Effector memory CD8-positive, alpha-beta T cell (primary cell): ENCODE results near the gene SETD3.

ENCODE experiments used
- ATAC-seq: fragments of 150-1000 bp; cut with Tn5 transposase; replicated peaks from 2 replicates; pipeline ENCODE4 v1.10.0; 2021; ENCODE audit warnings: mild to moderate bottlenecking, moderate library complexity
- DNase-seq, 3 experiments: peaks; one replicate each; pipeline ENCODE4 v3.0.0; 2021
- H3K27ac Mint-ChIP-seq, 2 donors: one replicate each; pipeline ENCODE4 v1.8.0; 2022; ENCODE audit warnings: mild to moderate bottlenecking in 2 of 2, mixed read lengths in 2 of 2, moderate library complexity in 2 of 2
- H3K27me3 Mint-ChIP-seq, 2 donors: one replicate each; pipeline ENCODE4 v1.8.0; 2022; ENCODE audit warnings: mixed read lengths in 2 of 2
- H3K36me3 Mint-ChIP-seq: one replicate; pipeline ENCODE4 v1.8.0; 2022; ENCODE audit warnings: mild to moderate bottlenecking, moderate library complexity, mixed read lengths; ENCODE audit not compliant: insufficient read depth
- H3K4me1 Mint-ChIP-seq, 2 donors: one replicate each; pipeline ENCODE4 v1.8.0; 2022; ENCODE audit warnings: low read depth in 2 of 2, mixed read lengths in 2 of 2
- H3K4me3 Mint-ChIP-seq, 2 donors: one replicate each; pipeline ENCODE4 v1.8.0; 2022; ENCODE audit warnings: mild to moderate bottlenecking in 2 of 2, mixed read lengths in 2 of 2, moderate library complexity in 2 of 2
- H3K9me3 Mint-ChIP-seq, 2 donors: one replicate each; pipeline ENCODE4 v1.8.0; 2022; ENCODE audit warnings: mixed read lengths in 2 of 2

The SETD3 gene

DNA sequence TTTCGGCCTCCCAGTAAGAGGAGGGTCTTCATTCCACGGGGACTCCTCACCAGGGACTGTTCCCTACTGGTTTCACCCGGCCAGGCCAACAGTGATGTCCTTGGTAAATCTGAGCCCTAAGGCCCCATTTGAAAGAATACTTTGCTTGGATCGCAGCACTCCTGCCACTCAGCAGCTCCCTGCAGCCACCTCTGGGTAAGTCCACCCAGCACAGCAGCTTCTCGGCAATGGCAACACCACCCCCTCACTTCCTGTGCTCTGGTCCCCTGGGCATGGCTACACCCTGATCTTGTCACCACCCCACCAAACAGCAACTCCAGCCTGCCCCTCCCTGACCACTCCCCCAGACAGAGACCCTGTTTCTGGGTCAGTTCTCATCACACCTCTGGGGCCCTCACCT is 100.3 kb downstream of the SETD3 start:
- no peaks in the 10 kb centered on the region for H3K9me3 Mint-ChIP-seq
- DNase-seq (no peak), ATAC-seq (no peak)

GRCh38 chr14:99378782-99379214 is 101.9 kb downstream of the SETD3 start:
- Mint-ChIP-seq H3K9me3 (no peaks in the 10 kb centered on the region), H3K27me3 (peaks cover 36 to 52% of the 10 kb centered on the region in 2 donors), H3K27ac (no peak overlapping the region), H3K4me3 (no peak overlapping the region), H3K4me1 (peaks cover 8 to 12% of the 10 kb centered on the region in 2 donors), H3K36me3 (no peaks in the 10 kb centered on the region)
- ATAC-seq, result no peak
- no peak for DNase-seq

More for the DNA sequence above, 100.3 kb downstream of the SETD3 start:
- Mint-ChIP-seq H3K4me1 (peaks cover 8 to 12% of the 10 kb centered on the region in 2 donors), H3K4me3 (peak overlapping the region in 1 of 2 donors; percentile 27), H3K36me3 (no peaks in the 10 kb centered on the region), H3K27ac (peak overlapping the region in 1 of 2 donors; percentile 75), H3K27me3 (peaks cover 36 to 67% of the 10 kb centered on the region in 2 donors)

DNA sequence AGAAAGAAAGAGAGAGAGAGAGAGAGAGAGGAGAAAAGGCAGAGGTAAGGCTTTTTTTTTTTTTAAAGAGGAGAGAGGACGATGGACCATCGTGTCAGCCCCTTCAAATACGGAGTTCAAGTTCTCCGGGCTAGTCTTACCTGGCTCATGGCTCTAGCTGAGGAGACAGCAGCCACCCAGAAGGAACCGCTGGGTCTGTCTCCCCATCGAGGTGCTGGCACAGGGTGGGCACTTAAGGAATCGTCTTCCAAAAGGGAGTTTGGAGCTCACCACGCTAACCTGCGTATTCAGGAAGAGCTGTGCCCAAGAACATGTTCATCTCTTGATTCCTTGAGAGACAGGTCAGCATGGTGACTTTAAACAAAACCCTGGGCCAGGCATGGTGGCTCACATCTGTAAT is 102.7 kb downstream of the SETD3 start:
- Mint-ChIP-seq H3K9me3 (no peaks in the 10 kb centered on the region), H3K4me1 (peaks cover 8 to 12% of the 10 kb centered on the region in 2 donors), H3K4me3 (no peak overlapping the region)

DNA sequence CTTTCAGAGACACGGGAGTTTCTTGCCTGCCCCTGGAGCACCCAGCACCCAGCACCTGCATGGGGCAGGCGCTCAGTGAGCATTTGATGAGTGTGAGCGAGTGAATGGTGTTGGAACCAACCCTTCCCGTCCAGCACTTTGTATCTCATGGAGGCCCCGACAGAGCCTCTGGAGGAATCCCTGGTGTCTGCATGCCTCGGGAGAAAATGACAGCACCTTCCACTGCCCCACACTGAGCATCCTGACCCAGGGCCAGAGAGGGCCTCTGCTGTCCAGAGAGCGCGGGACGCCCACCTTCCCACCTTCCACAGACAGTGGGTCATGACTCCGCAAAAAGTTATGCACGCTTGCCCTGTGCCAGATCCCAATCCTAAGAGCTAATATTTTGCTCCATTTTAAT is 105.7 kb downstream of the SETD3 start:
- DNase-seq, result no peak
- H3K27me3 Mint-ChIP-seq, result peaks cover 37 to 41% of the 10 kb centered on the region in 2 donors

More for the DNA sequence above, 102.7 kb downstream of the SETD3 start:
- H3K27me3 Mint-ChIP-seq, result peaks cover 44 to 52% of the 10 kb centered on the region in 2 donors
- no peak for ATAC-seq
- no peak overlapping the region for H3K27ac Mint-ChIP-seq
- no peaks in the 10 kb centered on the region for H3K36me3 Mint-ChIP-seq
- DNase-seq, result no peak

GRCh38 chr14:99363616-99364290 is 116.9 kb downstream of the SETD3 start:
- no peak overlapping the region for H3K4me3 Mint-ChIP-seq
- H3K27ac Mint-ChIP-seq, result no peak overlapping the region
- no peak for ATAC-seq
- H3K27me3 Mint-ChIP-seq, result peaks cover 0 to 5% of the 10 kb centered on the region in 2 donors
- H3K9me3 Mint-ChIP-seq, result no peaks in the 10 kb centered on the region
- H3K4me1 Mint-ChIP-seq, result peaks cover 0 to 4% of the 10 kb centered on the region in 2 donors
- DNase-seq, result no peak
- no peaks in the 10 kb centered on the region for H3K36me3 Mint-ChIP-seq

More for the DNA sequence above, 105.7 kb downstream of the SETD3 start:
- Mint-ChIP-seq H3K9me3 (no peaks in the 10 kb centered on the region), H3K4me1 (peaks cover 2 to 3% of the 10 kb centered on the region in 2 donors), H3K36me3 (no peaks in the 10 kb centered on the region), H3K4me3 (no peak overlapping the region), H3K27ac (no peak overlapping the region)
- no peak for ATAC-seq

DNA sequence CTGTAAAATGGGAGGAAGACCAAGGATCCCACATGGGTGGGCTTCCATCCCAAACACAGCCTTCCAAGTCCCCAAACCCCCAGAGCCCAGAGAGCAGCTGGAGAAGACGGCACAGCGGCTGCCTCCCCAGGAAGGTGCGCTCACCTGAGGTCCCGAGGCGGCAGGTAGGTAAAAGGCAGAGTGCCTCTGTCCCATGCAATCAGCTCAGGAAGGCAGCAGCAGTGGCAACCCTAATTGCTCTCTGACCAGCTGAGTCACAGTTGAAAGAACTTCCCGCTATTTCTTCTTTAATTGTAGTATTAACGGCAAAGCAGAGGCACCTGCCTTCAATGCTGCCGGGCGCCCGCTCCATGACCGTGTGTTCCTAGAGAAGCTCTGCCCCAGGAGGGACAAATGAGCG is 117.6 kb downstream of the SETD3 start:
- Mint-ChIP-seq H3K36me3 (no peaks in the 10 kb centered on the region), H3K9me3 (no peaks in the 10 kb centered on the region), H3K4me1 (peaks cover 0 to 4% of the 10 kb centered on the region in 2 donors), H3K4me3 (no peak overlapping the region), H3K27ac (no peak overlapping the region), H3K27me3 (peaks cover 0 to 4% of the 10 kb centered on the region in 2 donors)
- no peak for DNase-seq
- ATAC-seq, result no peak

DNA sequence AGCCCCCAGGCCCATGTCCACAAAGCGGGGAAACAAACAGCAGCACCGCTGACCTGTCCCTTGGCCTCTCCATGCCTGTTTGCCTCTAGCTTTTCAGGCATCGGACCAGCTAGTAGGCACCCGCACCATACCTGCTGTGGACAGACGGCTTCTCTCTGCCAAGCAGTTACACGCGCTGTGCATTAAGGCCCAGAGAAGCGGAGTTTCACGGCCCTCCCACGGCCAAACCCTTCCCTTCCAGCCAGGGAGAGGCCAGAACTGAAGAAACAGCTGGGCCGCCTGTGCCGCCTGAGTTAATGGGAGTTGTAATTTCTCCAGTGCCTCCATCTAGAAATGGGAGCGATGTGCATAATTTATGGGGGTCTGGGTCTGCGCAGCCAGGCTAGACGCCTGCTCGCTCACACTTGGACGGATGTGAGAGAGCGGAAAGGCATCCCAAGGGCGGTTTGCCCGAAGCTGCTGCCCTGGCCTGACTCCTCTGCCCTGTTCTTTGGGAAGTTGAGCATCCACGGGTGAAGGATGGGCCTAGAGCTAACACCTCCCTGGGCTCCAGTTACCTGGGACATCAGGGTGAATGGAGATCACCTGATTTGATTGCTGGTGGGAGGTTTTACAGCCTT is 119.0 kb downstream of the SETD3 start:
- peaks cover 0 to 4% of the 10 kb centered on the region in 2 donors for H3K4me1 Mint-ChIP-seq
- no peaks in the 10 kb centered on the region for H3K36me3 Mint-ChIP-seq
- ATAC-seq (no peak), DNase-seq (no peak)
- H3K27me3 Mint-ChIP-seq, result peaks cover 5 to 8% of the 10 kb centered on the region in 2 donors
- H3K4me3 Mint-ChIP-seq, result no peak overlapping the region
- no peaks in the 10 kb centered on the region for H3K9me3 Mint-ChIP-seq
- peak overlapping the region in 1 of 2 donors; percentile 30 for H3K27ac Mint-ChIP-seq

- no peaks in the 10 kb centered on the region for H3K36me3 Mint-ChIP-seq
- H3K4me3 Mint-ChIP-seq, result no peak overlapping the region
- ATAC-seq (no peak), DNase-seq (no peak)
- H3K27me3 Mint-ChIP-seq, result peaks cover 5 to 15% of the 10 kb centered on the region in 2 donors
- no peak overlapping the region for H3K27ac Mint-ChIP-seq
- no peaks in the 10 kb centered on the region for H3K9me3 Mint-ChIP-seq
- peaks cover 0 to 4% of the 10 kb centered on the region in 2 donors for H3K4me1 Mint-ChIP-seq
These were observed 119.7 kb downstream of the SETD3 start for GRCh38 chr14:99360774-99361595.

DNA sequence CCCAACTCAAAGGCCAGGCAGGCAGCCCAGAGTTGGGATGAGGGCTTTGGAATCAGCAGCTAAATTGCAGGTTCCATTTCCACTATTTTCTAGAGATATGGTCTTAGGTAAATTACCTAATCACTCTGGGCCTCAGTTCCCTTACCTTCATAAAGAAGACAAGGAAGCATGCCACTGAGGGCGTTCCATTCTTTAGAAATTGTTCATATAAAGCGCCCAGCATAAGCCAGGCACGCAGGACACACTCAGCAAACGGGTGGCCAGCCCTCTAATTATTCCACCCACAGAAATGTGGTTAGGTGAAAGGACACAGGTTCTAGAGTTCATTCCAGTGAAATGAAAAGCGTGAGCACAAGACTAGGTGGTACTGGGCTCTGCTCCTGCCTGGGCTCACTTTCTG is 120.8 kb downstream of the SETD3 start:
- H3K27me3 Mint-ChIP-seq, result peaks cover 5 to 15% of the 10 kb centered on the region in 2 donors
- DNase-seq (no peak), ATAC-seq (no peak)
- no peaks in the 10 kb centered on the region for H3K9me3 Mint-ChIP-seq
- no peak overlapping the region for H3K4me3 Mint-ChIP-seq
- peaks cover 0 to 4% of the 10 kb centered on the region in 2 donors for H3K4me1 Mint-ChIP-seq
- H3K36me3 Mint-ChIP-seq, result no peaks in the 10 kb centered on the region
- H3K27ac Mint-ChIP-seq, result no peak overlapping the region

- H3K36me3 Mint-ChIP-seq, result no peaks in the 10 kb centered on the region
- ATAC-seq (no peak), DNase-seq (no peak)
- peaks cover 5 to 26% of the 10 kb centered on the region in 2 donors for H3K27me3 Mint-ChIP-seq
- peaks cover 0 to 4% of the 10 kb centered on the region in 2 donors for H3K4me1 Mint-ChIP-seq
- no peaks in the 10 kb centered on the region for H3K9me3 Mint-ChIP-seq
- no peak overlapping the region for H3K4me3 Mint-ChIP-seq
- no peak overlapping the region for H3K27ac Mint-ChIP-seq
These were observed 122.7 kb downstream of the SETD3 start for GRCh38 chr14:99357916-99358390.

DNA sequence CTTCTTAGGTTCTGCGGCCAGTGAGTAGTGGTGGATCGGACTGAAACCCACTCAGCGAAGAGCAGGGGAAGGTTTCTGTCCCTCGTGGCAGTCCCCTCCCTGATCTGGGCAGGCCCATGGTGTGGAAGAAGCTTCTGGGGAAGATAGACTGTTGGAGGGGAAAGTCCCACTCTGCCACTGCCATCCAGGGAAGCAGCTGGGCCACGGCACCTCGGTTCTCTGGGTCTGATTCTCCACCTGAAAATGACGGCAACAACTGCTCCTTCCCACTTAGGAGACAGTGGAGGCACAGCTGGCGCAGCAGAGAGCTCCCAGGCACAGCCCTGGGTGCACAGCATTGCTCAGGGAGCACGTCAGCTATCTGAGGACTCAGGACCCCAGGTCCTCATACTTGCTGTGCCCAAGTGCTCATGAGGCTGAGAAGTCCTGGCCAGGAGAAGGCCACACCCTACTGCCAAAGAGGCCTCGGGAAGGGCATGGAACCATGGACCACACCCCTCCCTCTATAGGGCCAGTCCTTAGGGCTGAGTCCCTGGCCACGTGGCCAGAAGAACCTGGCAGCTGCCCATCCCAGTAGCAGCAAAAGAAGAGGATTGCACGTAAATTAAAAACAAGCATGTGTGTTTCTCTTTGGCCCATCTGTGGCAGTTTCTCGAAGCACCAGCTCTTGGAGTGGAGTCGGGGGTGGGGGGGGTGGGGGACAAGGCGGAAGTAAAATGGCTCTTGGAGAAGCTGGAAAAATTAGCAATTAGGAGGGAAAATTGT is 123.3 kb downstream of the SETD3 start:
- Mint-ChIP-seq H3K27me3 (peaks cover 5 to 32% of the 10 kb centered on the region in 2 donors), H3K27ac (no peak overlapping the region), H3K4me1 (peaks cover 0 to 4% of the 10 kb centered on the region in 2 donors), H3K9me3 (no peaks in the 10 kb centered on the region), H3K4me3 (no peak overlapping the region), H3K36me3 (no peaks in the 10 kb centered on the region)
- ATAC-seq (no peak), DNase-seq (no peak)

DNA sequence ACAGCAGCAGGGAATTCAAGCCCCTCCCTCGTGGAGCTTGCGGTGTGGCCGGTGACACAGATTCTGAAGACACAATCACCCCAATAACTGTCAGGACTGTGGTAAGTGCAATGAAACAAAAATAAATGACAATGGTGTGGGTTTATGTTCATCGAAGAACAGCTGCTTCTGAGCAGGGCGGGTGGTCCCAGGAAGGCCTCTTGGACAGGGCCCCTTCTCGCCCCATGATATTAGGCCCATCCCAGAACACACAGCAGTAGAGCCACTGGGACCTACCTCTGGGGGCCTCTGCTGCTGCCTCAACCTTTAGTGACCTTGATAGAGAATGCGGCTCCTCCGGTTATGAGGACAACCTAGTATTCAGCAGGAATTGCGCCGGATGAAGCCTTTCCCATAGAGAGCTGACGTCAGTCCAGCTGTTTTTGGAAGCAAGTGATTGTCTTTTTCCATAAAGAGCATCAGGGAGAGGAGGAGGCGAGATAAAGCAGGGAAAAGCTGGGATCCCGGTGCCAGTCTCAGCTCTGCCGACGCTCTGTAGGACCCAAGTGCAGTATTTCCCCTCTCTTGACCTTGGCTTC is 124.5 kb downstream of the SETD3 start:
- Mint-ChIP-seq H3K4me3 (no peak overlapping the region), H3K36me3 (no peaks in the 10 kb centered on the region), H3K9me3 (no peaks in the 10 kb centered on the region), H3K27me3 (peaks cover 5 to 42% of the 10 kb centered on the region in 2 donors), H3K4me1 (no peaks in the 10 kb centered on the region), H3K27ac (no peak overlapping the region)
- DNase-seq (no peak), ATAC-seq (no peak)
